ENCODE measurements around the gene EIF4B. TPM values are rescaled to one million over a fixed set of nuclear protein-coding genes. Genes with fewer than 3 reads are reported as not detected.
A peak's percentile ranks its signal among the peaks of the same experiment; 100 is the strongest.

The EIF4B gene
- total and polyA plus RNA-seq, 2 of the 13 experiments (the other 11 are each of a cell fraction or from before 2014, with no cell fraction given), result 416 to 548 TPM

GRCh38 chr12:53049571-53050318 is 43.5 kb downstream of the EIF4B start, which contains the start of gene TNS2 (continued):
- TF ChIP-seq TBX2 (CRISPR knock-in tag; IDR thresholded peaks at IDR 0.05; ENCODE audit: borderline replicate concordance) (peak; percentile 73; the same call in 1 of the 2 replicates), HNRNPK (IDR thresholded peaks at IDR 0.05; ENCODE audit: low read depth, low read length, poor library complexity, severe bottlenecking) (peak; percentile 70), GATAD2A (CRISPR knock-in tag; IDR thresholded peaks at IDR 0.05) (no peak; the same call in 1 of the 2 replicates), SOX5 (CRISPR knock-in tag; IDR thresholded peaks at IDR 0.05; ENCODE audit: borderline replicate concordance) (0 out of 2 replicates have a peak, but pooled peaks have one; percentile 12), MED1 (CRISPR knock-in tag; IDR thresholded peaks at IDR 0.05) (peak; percentile 57; the same call in 1 of the 2 replicates), RAD51 (IDR thresholded peaks at IDR 0.05; ENCODE audit: borderline replicate concordance) (no peak), ELF3 (CRISPR knock-in tag; IDR thresholded peaks at IDR 0.05) (peak; percentile 66), RBM22 (optimal IDR thresholded peaks at IDR 0.05; ENCODE audit: low read length) (no peak), ZNF781 (CRISPR knock-in tag; IDR thresholded peaks at IDR 0.05; ENCODE audit: borderline replicate concordance, not compliant biosample characterization) (peak; percentile 31), RFX3 (CRISPR knock-in tag; IDR thresholded peaks at IDR 0.05) (no peak), ZNF142 (CRISPR knock-in tag; IDR thresholded peaks at IDR 0.05) (peak; percentile 48; the same call in 1 of the 2 replicates), ZNF441 (CRISPR knock-in tag; IDR thresholded peaks at IDR 0.05; ENCODE audit: borderline replicate concordance) (peak; percentile 85; the same call in 1 of the 2 replicates), ZNF234 (CRISPR knock-in tag; conservative IDR thresholded peaks at IDR 0.05) (peak; percentile 61; the same call in 1 of the 2 replicates), GABPA (IDR thresholded peaks at IDR 0.05; ENCODE audit: low read depth, low read length) (no peak), GABPA (CRISPR knock-in tag; IDR thresholded peaks at IDR 0.05; ENCODE audit: low read depth) (peak; percentile 73; the same call in 1 of the 2 replicates), SIX1 (CRISPR knock-in tag; IDR thresholded peaks at IDR 0.05; ENCODE audit: borderline replicate concordance) (peak; percentile 88; the same call in 1 of the 2 replicates), ZNF709 (CRISPR knock-in tag; IDR thresholded peaks at IDR 0.05) (peak; percentile 83; the same call in 1 of the 2 replicates), KAT8 (CRISPR knock-in tag; IDR thresholded peaks at IDR 0.05) (0 out of 2 replicates have a peak, but pooled peaks have one; percentile 32), HES4 (CRISPR knock-in tag; IDR thresholded peaks at IDR 0.05; ENCODE audit: borderline replicate concordance) (peak; percentile 75; the same call in 1 of the 2 replicates), KLF13 (CRISPR knock-in tag; IDR thresholded peaks at IDR 0.05) (peak; percentile 50), SATB2 (CRISPR knock-in tag; IDR thresholded peaks at IDR 0.05) (no peak), TARDBP (CRISPR knock-in tag; IDR thresholded peaks at IDR 0.05) (peak; percentile 33; the same call in 1 of the 2 replicates), ZNF616 (CRISPR knock-in tag; IDR thresholded peaks at IDR 0.05; ENCODE audit: low read depth) (0 out of 2 replicates have a peak, but pooled peaks have one; percentile 70), ZNF878 (CRISPR knock-in tag; IDR thresholded peaks at IDR 0.05) (peak; percentile 58; the same call in 1 of the 2 replicates), MED8 (CRISPR knock-in tag; IDR thresholded peaks at IDR 0.05; ENCODE audit: insufficient replicate concordance) (peak; percentile 57)
